NCI-H187 treated with DMSO at 0.1 percent for 48 hours (cell line): ENCODE measurements around the gene SNCAIP.

ENCODE experiments used
- DNase-seq: peaks from one replicate; lab custom pipeline; 2025; lab: John Stamatoyannopoulos, UW

SNCAIP gene

DNA sequence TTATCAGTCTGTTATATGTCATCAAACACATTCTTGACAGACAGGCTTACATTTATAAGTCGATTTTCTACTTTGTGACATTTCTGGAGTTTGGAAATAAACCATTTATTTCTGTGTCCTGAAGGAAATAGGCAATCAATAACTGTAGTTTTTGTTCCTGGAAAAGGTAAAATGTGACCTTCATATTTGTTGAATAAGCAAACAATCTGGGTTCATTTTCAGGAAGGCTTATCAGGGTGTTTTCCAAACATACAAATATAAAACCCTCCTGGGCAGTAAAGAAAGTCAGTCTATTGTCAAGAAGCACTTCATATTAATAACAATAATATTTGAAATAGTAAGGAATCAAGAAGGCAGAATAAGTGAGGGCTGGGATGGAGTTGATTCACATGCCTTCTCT, 195.0 kb downstream of the SNCAIP start:
- DNase-seq = no peak

DNA sequence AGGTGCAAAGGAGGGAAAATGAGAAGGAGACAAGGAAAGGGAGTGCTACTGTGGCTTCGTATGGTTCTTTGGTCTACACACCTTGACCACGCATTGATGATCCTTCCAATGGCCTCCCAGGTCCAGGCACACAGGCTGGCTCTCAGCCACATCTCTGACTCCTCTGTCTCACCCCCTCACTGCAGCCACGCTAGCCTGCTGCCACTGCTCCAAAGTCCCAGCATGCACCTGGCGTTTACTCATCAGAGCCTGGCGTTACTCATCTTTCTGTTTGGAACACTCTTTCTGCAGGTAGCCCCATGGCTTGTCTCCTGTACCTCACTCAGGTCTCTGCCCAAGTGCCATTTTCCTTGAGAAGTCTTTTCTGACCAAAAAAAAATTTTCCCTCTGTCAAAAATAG, 195.5 kb downstream of the SNCAIP start:
- no peak for DNase-seq

- DNase-seq = no peak
Measured at GRCh38 chr5:122508623-122509022, 196.6 kb downstream of the SNCAIP start.
